Cardiac muscle cell (in vitro differentiated cells and primary cell): ENCODE measurements around the gene UBE2D1. TPM values are rescaled to one million over a fixed set of nuclear protein-coding genes. Genes with fewer than 3 reads are reported as not detected.

Source experiments
- DNase-seq, 2 donors: peaks; one replicate each; pipeline versions ENCODE4 v3.0.0 to v3.0.0-alpha.2; 2010 to 2017; ENCODE audit warnings: low read depth in 1 of 2, low spot score in 1 of 2
- H3K27ac ChIP-seq: fragments of 200-600 bp; sonication (generic); 2 replicates; pipeline ENCODE4 v1.5.1; 2016
- H3K27me3 ChIP-seq: fragments of 200-600 bp; sonication (generic); 2 replicates; pipeline ENCODE4 v1.6.0; 2016; ENCODE audit warnings: control low read depth
- H3K36me3 ChIP-seq: fragments of 200-600 bp; sonication (generic); 2 replicates; pipeline ENCODE4 v1.5.1; 2016; ENCODE audit warnings: control low read depth
- H3K4me1 ChIP-seq: fragments of 200-600 bp; sonication (generic); 2 replicates; pipeline ENCODE4 v1.8.1; 2017; ENCODE audit warnings: low read depth, mild to moderate bottlenecking, mixed run types
- H3K4me3 ChIP-seq: fragments of 200-600 bp; sonication (generic); 2 replicates; pipeline ENCODE4 v1.5.1; 2016; ENCODE audit warnings: mild to moderate bottlenecking
- H3K9me3 ChIP-seq: fragments of 200-600 bp; sonication (generic); 2 replicates; pipeline ENCODE4 v1.5.1; 2017; ENCODE audit warnings: low read depth, mild to moderate bottlenecking, control low read depth
- polyA plus RNA-seq: library from polyadenylated mRNA; unstranded; fragments of >200 nt; fragmentation: Nextera tagmentation; extraction: Ambion mirVana; gene quantifications from 2 replicates; pipeline ENCODE4 v1.2.1, GENCODE V29; 2016
- total RNA-seq: library from RNA; depleted of rRNA; stranded (reverse); fragments of >200 nt; gene quantifications from 2 replicates; pipeline ENCODE4 v1.2.3, GENCODE V29; 2016
- TF ChIP-seq, protein P1 (sequence below): IDR thresholded peaks from 2 replicates; pipeline ENCODE4 v1.5.1; 2012; ENCODE audit warnings: low read depth, mild to moderate bottlenecking, low read length

UBE2D1 gene
- total and polyA plus RNA-seq, 2 experiments from 2014 or later, result 12.6 to 27.4 TPM

DNA sequence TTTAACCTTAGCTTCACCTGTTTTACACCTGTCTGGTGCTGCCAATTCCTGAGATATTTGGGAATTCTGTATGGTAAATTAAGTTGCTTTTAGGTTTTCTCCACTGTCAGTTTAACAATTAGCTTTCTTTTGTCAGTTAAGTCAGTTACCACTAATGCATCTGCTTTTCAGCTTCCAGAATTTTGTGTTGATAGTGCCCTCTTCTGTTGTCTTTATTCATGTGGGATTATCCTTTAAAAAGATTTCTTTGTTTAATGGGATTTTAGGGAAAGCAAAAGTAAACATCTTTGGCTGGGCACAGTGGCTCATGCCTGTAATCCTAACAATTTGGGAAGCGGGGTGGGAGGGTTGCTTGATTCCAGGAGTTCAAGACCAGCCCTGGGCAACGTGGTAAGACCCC, 58.5 kb downstream of the UBE2D1 start:
- Histone ChIP-seq H3K9me3 (no peaks in the 10 kb centered on the region), H3K27me3 (no peaks in the 10 kb centered on the region), H3K36me3 (peaks cover 70% of the 10 kb centered on the region), H3K4me3 (no peak overlapping the region), H3K27ac (no peak overlapping the region), H3K4me1 (no peaks in the 10 kb centered on the region)
- TF ChIP-seq, protein P1, sequence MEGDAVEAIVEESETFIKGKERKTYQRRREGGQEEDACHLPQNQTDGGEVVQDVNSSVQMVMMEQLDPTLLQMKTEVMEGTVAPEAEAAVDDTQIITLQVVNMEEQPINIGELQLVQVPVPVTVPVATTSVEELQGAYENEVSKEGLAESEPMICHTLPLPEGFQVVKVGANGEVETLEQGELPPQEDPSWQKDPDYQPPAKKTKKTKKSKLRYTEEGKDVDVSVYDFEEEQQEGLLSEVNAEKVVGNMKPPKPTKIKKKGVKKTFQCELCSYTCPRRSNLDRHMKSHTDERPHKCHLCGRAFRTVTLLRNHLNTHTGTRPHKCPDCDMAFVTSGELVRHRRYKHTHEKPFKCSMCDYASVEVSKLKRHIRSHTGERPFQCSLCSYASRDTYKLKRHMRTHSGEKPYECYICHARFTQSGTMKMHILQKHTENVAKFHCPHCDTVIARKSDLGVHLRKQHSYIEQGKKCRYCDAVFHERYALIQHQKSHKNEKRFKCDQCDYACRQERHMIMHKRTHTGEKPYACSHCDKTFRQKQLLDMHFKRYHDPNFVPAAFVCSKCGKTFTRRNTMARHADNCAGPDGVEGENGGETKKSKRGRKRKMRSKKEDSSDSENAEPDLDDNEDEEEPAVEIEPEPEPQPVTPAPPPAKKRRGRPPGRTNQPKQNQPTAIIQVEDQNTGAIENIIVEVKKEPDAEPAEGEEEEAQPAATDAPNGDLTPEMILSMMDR, result no peak
- peak in 1 of 2 donors; percentile 38 for DNase-seq

- H3K27me3 ChIP-seq, result no peaks in the 10 kb centered on the region
- no peak overlapping the region for H3K4me3 ChIP-seq
- H3K4me1 ChIP-seq, result no peaks in the 10 kb centered on the region
- no peak overlapping the region for H3K27ac ChIP-seq
- TF ChIP-seq, protein P1, result no peak
- no peaks in the 10 kb centered on the region for H3K9me3 ChIP-seq
- DNase-seq, result no peak
- peaks cover 61% of the 10 kb centered on the region for H3K36me3 ChIP-seq
Observed at GRCh38 chr10:58394471-58394870, 59.7 kb downstream of the UBE2D1 start.

DNA sequence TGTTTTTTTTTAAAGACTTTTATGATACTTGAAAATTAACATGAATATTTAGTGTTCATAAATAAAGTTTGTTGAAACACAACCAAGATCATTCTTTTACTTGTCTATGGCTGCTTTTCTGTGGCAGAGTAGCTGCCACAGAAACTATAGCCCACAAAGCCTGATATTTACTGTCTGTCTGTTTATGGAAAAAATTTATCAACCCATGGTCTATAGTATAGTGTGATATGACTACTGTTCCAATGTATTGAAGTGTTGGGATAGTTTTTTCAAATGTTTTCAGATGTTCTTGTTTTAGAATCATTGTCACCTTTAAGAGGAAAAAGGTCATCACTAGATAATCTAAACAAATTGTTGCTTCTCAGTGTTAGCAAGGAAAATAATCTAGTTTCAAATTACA, 61.3 kb downstream of the UBE2D1 start:
- no peaks in the 10 kb centered on the region for H3K9me3 ChIP-seq
- no peaks in the 10 kb centered on the region for H3K27me3 ChIP-seq
- no peak overlapping the region for H3K4me3 ChIP-seq
- no peaks in the 10 kb centered on the region for H3K4me1 ChIP-seq
- TF ChIP-seq, protein P1, result no peak
- H3K27ac ChIP-seq, result no peak overlapping the region
- peaks cover 45% of the 10 kb centered on the region for H3K36me3 ChIP-seq
- DNase-seq, result no peak

DNA sequence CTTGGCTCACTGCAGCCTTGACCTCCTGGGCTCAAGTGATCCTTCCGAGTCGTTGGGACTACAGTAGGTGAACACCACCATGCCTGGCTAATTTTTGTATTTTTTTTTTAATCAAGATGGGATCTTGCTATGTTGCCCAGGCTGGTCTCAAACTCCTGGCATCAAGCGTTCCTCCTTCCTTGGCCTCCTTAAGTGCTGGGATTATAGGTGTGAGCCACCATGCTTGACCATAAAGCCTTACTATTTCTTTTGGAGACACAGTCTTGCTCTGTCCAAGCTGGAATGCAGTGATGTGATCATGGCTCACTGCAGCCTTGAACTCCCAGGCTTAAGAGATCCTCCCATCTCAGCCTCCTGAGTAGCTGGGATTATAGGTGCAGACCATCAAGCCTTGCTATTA, 63.0 kb downstream of the UBE2D1 start:
- H3K4me1 ChIP-seq, result no peaks in the 10 kb centered on the region
- H3K4me3 ChIP-seq, result no peak overlapping the region
- H3K9me3 ChIP-seq, result no peaks in the 10 kb centered on the region
- H3K27me3 ChIP-seq, result no peaks in the 10 kb centered on the region
- no peak overlapping the region for H3K27ac ChIP-seq
- peaks cover 38% of the 10 kb centered on the region for H3K36me3 ChIP-seq
- TF ChIP-seq, protein P1, result no peak
- no peak for DNase-seq

- no peaks in the 10 kb centered on the region for H3K4me1 ChIP-seq
- TF ChIP-seq, protein P1, result no peak
- peak in 1 of 2 donors; percentile 22 for DNase-seq
- H3K36me3 ChIP-seq, result peaks cover 28% of the 10 kb centered on the region
- no peaks in the 10 kb centered on the region for H3K27me3 ChIP-seq
- no peak overlapping the region for H3K27ac ChIP-seq
- H3K9me3 ChIP-seq, result no peaks in the 10 kb centered on the region
- H3K4me3 ChIP-seq, result no peak overlapping the region
Observed at GRCh38 chr10:58399410-58399809, 64.6 kb downstream of the UBE2D1 start.

DNA sequence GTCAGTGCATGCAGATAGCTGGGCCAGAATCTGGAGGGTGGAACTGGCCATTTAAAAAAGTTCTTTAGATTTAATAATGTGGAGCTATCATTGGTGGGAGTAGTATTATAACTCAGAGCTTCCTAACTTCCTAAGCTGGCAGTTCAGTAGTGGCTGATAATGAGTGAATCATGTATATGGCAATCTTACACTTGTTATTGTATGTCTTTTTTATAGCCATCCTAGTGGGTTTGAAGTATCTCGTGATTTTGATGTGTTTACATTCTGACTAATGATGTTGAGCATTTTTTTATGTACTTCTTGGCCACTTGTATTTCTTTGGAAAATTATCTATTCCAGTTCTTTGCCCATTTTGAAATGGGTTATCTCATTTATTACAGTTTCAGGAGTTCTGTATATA, 65.8 kb downstream of the UBE2D1 start:
- no peak for DNase-seq
- TF ChIP-seq, protein P1, result no peak
- no peaks in the 10 kb centered on the region for H3K9me3 ChIP-seq

More for the DNA sequence above, 65.8 kb downstream of the UBE2D1 start:
- Histone ChIP-seq H3K27me3 (no peaks in the 10 kb centered on the region), H3K36me3 (peaks cover 18% of the 10 kb centered on the region), H3K4me1 (no peaks in the 10 kb centered on the region), H3K27ac (no peak overlapping the region), H3K4me3 (no peak overlapping the region)
